BLaER1 treated with 17β-estradiol and CSF1 and Interleukin-3, amounts not matched to agents 10 nM and 100 nM (cell line): ENCODE data around the gene COLEC11.
"Not testable (repeated sequence)": the region's sequence is repeated elsewhere in the genome, so short reads cannot be mapped to it uniquely, and the experiment has no call there.

ENCODE experiments used
- H3K27ac ChIP-seq, 11 experiments: shearing (Covaris generic); formaldehyde crosslinking; 2 replicates each; pipeline ENCODE4 v1.8.1; 2022
- H3K27me3 ChIP-seq, 11 experiments: shearing (Covaris generic); formaldehyde crosslinking; 2 replicates each; pipeline ENCODE4 v1.8.1; 2022
- H3K36me3 ChIP-seq, 11 experiments: shearing (Covaris generic); formaldehyde crosslinking; 2 replicates each; pipeline ENCODE4 v1.8.1; 2022
- H3K4me1 ChIP-seq, 10 experiments: shearing (Covaris generic); formaldehyde crosslinking; 2 replicates each; pipeline ENCODE4 v1.8.1; 2022
- H3K4me2 ChIP-seq, 11 experiments: shearing (Covaris generic); formaldehyde crosslinking; 2 replicates each; pipeline ENCODE4 v1.8.1; 2022
- H3K4me3 ChIP-seq, 10 experiments: shearing (Covaris generic); formaldehyde crosslinking; 2 replicates each; pipeline ENCODE4 v1.8.1; 2022
- H3K9ac ChIP-seq, 11 experiments: shearing (Covaris generic); formaldehyde crosslinking; 2 replicates each; pipeline ENCODE4 v1.8.1; 2022
- H3K9me3 ChIP-seq, 11 experiments: shearing (Covaris generic); formaldehyde crosslinking; replicated peaks in 1 of 11; 2 replicates each; pipeline ENCODE4 v1.8.1; 2022
- H4K20me1 ChIP-seq, 11 experiments: shearing (Covaris generic); formaldehyde crosslinking; 2 replicates each; pipeline ENCODE4 v1.8.1; 2022
- Cebpa-rat ChIP-seq, 11 experiments: shearing (Covaris generic); IDR thresholded peaks; 2 replicates each; pipeline ENCODE4 v1.8.1; 2022

COLEC11 gene

GRCh38 chr2:3606370-3607201 is 11.7 kb downstream of the COLEC11 start:
- no peak for TF ChIP-seq Cebpa-rat (IDR thresholded peaks at IDR 0.05)
- H3K36me3 ChIP-seq, result no peaks in the 10 kb centered on the region
- H3K4me2 ChIP-seq, result no peak overlapping the region
- no peaks in the 10 kb centered on the region; a peak in 1 of 22 replicates for H4K20me1 ChIP-seq
- peaks cover 0 to 22% (median 4%) of the 10 kb centered on the region in 10 experiments; a peak in 7 of 20 replicates for H3K4me1 ChIP-seq
- H3K27ac ChIP-seq, result no peak overlapping the region
- no peak overlapping the region for H3K4me3 ChIP-seq
- H3K9ac ChIP-seq, result no peak overlapping the region
- H3K27me3 ChIP-seq, result no peaks in the 10 kb centered on the region
- H3K9me3 ChIP-seq, result no peaks in the 10 kb centered on the region

DNA sequence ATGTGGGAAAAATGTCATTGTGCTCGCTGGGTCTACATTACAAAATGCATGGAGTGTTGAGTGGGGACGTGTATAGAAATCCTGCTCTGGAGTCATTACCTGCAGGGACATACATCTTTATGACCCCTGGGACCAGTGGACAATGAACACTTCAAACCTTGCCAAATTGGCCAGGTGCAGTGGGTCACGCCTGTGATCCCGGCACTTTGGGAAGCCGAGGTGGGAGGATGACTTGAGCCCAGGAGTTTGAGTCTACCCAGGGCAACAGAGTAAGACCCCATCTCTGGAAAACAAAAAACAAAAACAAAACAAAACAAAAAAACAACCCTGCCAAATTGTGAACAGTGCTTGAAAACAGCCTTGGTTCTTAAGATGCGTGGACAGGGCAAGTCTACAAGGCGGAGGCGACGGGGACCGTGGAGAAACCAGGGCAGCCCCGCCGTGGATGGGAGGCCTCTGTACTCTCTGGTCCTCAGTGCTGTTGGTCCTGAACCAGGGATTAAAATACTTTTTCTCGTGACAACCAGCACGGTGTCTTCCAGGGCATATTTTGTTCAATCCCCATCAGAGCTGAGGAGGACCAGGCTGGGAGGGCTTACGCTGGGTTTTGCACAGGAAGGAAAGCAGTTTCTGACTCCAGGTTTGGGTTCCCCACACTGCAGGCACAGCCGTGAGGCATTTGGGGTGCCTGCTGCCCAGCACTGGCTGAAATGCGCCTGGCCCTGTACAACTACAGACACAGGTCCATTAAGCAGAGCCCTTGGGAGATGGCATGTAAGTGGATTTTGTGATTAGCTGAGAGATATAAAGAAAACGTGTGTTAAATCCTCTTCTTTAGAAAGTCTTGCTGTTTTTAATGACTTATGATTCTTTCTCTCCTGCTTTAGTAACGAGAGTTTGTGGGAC is 13.7 kb downstream of the COLEC11 start:
- peak overlapping the region in 3 of 11 experiments; percentile 12 to 26 (median 14); a peak in 2 of 22 replicates for H3K4me2 ChIP-seq
- H3K9me3 ChIP-seq, result peaks cover 5 to 13% (median 8%) of the 10 kb centered on the region in 11 experiments
- no peak overlapping the region for H3K4me3 ChIP-seq
- H3K36me3 ChIP-seq, result no peaks in the 10 kb centered on the region; a peak in 1 of 22 replicates
- H3K27me3 ChIP-seq, result no peaks in the 10 kb centered on the region
- H3K4me1 ChIP-seq, result peaks cover 0 to 22% (median 4%) of the 10 kb centered on the region in 10 experiments; a peak in 7 of 20 replicates
- no peaks in the 10 kb centered on the region; a peak in 1 of 22 replicates for H4K20me1 ChIP-seq
- TF ChIP-seq Cebpa-rat (IDR thresholded peaks at IDR 0.05), result no peak
- no peak overlapping the region for H3K9ac ChIP-seq
- H3K27ac ChIP-seq, result no peak overlapping the region

DNA sequence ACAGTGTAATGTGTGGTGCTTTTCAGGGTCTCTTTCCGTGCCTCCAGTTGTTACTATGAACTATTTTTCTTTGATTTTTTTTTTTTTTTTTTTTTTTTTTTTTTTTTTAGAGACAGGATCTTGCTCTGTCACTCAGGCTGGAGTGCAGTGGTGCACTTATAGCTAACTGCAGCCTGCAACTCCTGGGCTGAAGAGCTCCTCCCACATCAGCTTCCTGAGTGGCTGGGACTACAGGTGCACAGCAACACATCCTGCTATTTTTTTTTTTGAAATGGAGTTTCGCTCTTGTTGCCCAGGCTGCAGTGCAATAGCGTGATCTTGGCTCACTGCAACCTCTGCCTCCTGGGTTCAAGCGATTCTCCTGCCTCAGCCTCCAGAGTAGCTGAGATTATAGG is 14.4 kb downstream of the COLEC11 start:
- not testable (repeated sequence) for H3K9ac ChIP-seq, H3K4me3 ChIP-seq, H3K27me3 ChIP-seq, H3K27ac ChIP-seq, H3K36me3 ChIP-seq, H4K20me1 ChIP-seq
- Histone ChIP-seq H3K4me1 (peaks cover 0 to 22% (median 4%) of the 10 kb centered on the region in 10 experiments; a peak in 7 of 20 replicates), H3K4me2 (peak overlapping the region in 3 of 11 experiments; percentile 12 to 26 (median 14); a peak in 3 of 22 replicates), H3K9me3 (peaks cover 12 to 20% (median 14%) of the 10 kb centered on the region in 11 experiments)

DNA sequence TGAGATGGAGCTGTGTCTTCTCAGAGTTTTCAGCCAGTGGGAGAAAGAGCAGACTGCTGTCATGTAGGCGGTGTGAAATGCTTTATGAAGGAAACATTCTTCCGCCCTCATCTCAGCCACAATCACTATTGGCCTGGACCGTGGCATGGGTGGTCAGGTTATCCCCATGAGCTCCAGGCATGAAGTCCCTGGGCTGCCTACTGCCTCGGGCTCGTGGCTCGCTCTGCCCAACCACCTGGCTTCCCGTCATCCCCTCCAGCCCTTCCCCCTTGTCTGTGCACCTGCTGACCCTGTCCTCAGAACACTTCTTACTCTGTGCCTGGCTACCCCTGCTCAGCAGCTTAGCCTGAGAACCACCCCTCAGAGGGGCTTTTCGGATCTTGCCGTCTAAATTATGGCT is 15.5 kb downstream of the COLEC11 start:
- no peaks in the 10 kb centered on the region for H4K20me1 ChIP-seq
- peaks cover 21 to 31% (median 26%) of the 10 kb centered on the region in 11 experiments for H3K9me3 ChIP-seq
- TF ChIP-seq Cebpa-rat (IDR thresholded peaks at IDR 0.05), result no peak
- no peak overlapping the region for H3K9ac ChIP-seq
- no peaks in the 10 kb centered on the region; a peak in 1 of 22 replicates for H3K36me3 ChIP-seq
- H3K4me1 ChIP-seq, result peaks cover 0 to 22% (median 4%) of the 10 kb centered on the region in 10 experiments; a peak in 7 of 20 replicates
- H3K27me3 ChIP-seq, result no peaks in the 10 kb centered on the region
- no peak overlapping the region for H3K4me3 ChIP-seq
- H3K27ac ChIP-seq, result no peak overlapping the region
- H3K4me2 ChIP-seq, result no peak overlapping the region

DNA sequence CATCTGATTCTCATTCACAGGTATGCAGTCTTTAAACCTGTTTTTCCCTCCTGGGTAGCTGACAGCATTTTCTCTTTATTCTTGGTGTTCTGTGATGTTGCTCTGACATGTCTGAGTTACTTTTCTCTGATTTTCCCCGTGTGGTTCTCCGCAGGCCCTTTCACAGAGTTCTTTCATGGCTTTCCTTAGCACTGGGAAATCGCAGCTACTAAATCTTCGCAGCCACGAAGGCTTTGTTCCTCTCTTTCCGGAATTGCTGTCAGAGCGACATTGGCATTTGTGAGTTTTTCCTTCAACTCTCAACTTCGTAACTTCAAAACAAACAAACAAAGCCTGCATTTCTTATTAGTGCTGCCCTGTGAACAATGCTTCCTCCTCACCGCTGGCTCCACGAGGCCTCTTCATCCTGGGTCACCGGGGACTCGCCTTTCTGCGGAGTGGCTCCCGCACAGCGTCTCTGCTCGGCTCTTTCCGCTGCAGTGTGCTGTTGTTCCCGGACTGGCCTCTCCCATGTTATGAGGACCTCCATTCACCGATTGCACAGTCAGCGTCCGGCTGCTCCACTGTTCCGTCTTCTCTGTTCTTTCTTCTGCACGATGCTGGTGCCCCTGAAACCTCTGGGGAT is 16.1 kb downstream of the COLEC11 start:
- Histone ChIP-seq H3K27me3 (no peaks in the 10 kb centered on the region), H3K4me2 (no peak overlapping the region), H3K27ac (no peak overlapping the region), H3K36me3 (no peaks in the 10 kb centered on the region; a peak in 1 of 22 replicates), H4K20me1 (no peaks in the 10 kb centered on the region), H3K9me3 (peaks cover 27 to 37% (median 31%) of the 10 kb centered on the region in 11 experiments), H3K4me3 (no peak overlapping the region), H3K4me1 (peaks cover 0 to 22% (median 4%) of the 10 kb centered on the region in 10 experiments; a peak in 7 of 20 replicates), H3K9ac (no peak overlapping the region)
- TF ChIP-seq Cebpa-rat (IDR thresholded peaks at IDR 0.05), result no peak

DNA sequence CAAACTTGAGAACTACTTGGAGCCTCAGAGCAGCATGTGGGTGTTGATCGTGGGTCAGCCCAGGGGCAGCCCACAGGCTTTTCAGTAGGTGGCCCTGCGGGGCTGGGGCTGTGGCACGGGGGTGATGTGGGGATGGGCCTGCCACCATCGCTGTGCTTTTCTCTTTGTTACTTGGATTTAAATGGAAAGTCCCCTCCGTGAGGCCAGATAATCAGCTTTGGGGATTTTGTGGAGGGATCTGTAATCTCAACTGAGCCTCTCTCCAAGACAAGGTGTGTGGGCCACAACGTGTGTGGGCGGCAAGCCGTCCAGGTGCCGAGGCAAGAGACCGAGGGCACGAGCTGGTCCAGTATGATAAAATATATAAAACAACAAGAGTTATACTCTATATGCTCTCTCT is 16.7 kb downstream of the COLEC11 start:
- H3K4me1 ChIP-seq, result peaks cover 0 to 22% (median 4%) of the 10 kb centered on the region in 10 experiments; a peak in 7 of 20 replicates
- no peak overlapping the region for H3K9ac ChIP-seq
- H3K27ac ChIP-seq, result no peak overlapping the region
- no peak overlapping the region for H3K4me2 ChIP-seq
- H3K36me3 ChIP-seq, result no peaks in the 10 kb centered on the region; a peak in 1 of 22 replicates
- H3K9me3 ChIP-seq, result peaks cover 33 to 43% (median 37%) of the 10 kb centered on the region in 11 experiments
- no peaks in the 10 kb centered on the region for H3K27me3 ChIP-seq
- no peaks in the 10 kb centered on the region for H4K20me1 ChIP-seq
- TF ChIP-seq Cebpa-rat (IDR thresholded peaks at IDR 0.05), result no peak
- H3K4me3 ChIP-seq, result no peak overlapping the region

- Histone ChIP-seq H3K27ac (no peak overlapping the region), H3K36me3 (peaks cover 0 to 3% (median 0%) of the 10 kb centered on the region in 11 experiments; a peak in 1 of 22 replicates), H3K9ac (no peak overlapping the region), H3K27me3 (no peaks in the 10 kb centered on the region), H3K4me1 (peaks cover 0 to 22% (median 4%) of the 10 kb centered on the region in 10 experiments; a peak in 7 of 20 replicates), H3K4me3 (no peak overlapping the region), H3K9me3 (peaks cover 41 to 55% (median 49%) of the 10 kb centered on the region in 11 experiments), H4K20me1 (no peaks in the 10 kb centered on the region), H3K4me2 (no peak overlapping the region)
- TF ChIP-seq Cebpa-rat (IDR thresholded peaks at IDR 0.05), result no peak
These were observed 18.0 kb downstream of the COLEC11 start for GRCh38 chr2:3612639-3613523.

- Histone ChIP-seq H3K4me3 (no peak overlapping the region), H3K27me3 (no peaks in the 10 kb centered on the region), H3K4me1 (peaks cover 0 to 21% (median 4%) of the 10 kb centered on the region in 10 experiments; a peak in 7 of 20 replicates), H3K9me3 (peaks cover 42 to 57% (median 49%) of the 10 kb centered on the region in 11 experiments), H3K4me2 (no peak overlapping the region), H3K36me3 (peaks cover 0 to 3% (median 0%) of the 10 kb centered on the region in 11 experiments; a peak in 1 of 22 replicates), H3K27ac (no peak overlapping the region), H3K9ac (no peak overlapping the region), H4K20me1 (no peaks in the 10 kb centered on the region)
- no peak for TF ChIP-seq Cebpa-rat (IDR thresholded peaks at IDR 0.05)
These were observed 18.6 kb downstream of the COLEC11 start for GRCh38 chr2:3613524-3613905.

GRCh38 chr2:3614743-3615142 is 19.8 kb downstream of the COLEC11 start:
- not testable (repeated sequence) for H3K9ac ChIP-seq, H3K4me1 ChIP-seq, H3K36me3 ChIP-seq, H3K4me2 ChIP-seq, H3K4me3 ChIP-seq, H3K27me3 ChIP-seq, H3K27ac ChIP-seq, H4K20me1 ChIP-seq
- H3K9me3 ChIP-seq, result peaks cover 42 to 57% (median 49%) of the 10 kb centered on the region in 11 experiments

DNA sequence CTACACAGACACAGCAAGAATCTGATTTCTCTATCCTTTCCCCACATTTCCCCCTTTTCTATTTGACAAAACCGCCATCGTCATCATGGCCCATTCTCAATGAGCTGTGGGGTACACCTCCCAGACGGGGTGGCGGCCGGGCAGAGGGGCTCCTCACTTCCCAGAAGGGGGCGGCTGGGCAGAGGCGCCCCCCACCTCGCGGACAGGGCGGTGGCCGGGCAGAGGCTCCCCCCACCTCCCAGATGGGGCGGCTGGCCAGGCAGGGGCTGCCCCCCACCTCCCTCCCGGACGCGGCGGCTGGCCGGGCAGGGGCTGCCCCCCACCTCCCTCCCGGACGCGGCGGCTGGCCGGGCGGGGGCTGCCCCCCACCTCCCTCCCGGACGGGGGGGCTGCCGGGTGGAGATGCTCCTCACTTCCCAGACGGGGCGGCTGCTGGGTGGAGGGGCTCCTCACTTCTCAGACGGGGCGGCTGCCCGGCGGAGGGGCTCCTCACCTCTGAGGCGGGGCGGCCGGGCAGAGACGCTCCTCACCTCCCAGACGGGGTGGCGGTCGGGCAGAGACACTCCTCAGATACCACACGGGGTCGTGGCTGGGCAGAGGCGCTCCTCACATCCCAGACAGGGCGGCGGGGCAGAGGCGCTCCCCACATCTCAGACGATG is 20.8 kb downstream of the COLEC11 start:
- H3K4me3 ChIP-seq, H4K20me1 ChIP-seq: not testable (repeated sequence)
- H3K9me3 ChIP-seq, result peaks cover 42 to 57% (median 49%) of the 10 kb centered on the region in 11 experiments

More for the DNA sequence above, 20.8 kb downstream of the COLEC11 start:
- H3K9ac ChIP-seq, H3K27ac ChIP-seq, H3K4me1 ChIP-seq, H3K36me3 ChIP-seq, H3K27me3 ChIP-seq, H3K4me2 ChIP-seq: not testable (repeated sequence)
